ENCODE data around the gene LCN1. TPM values are rescaled to one million over a fixed set of nuclear protein-coding genes. Genes with fewer than 3 reads are reported as not detected.
A peak's percentile ranks its signal among the peaks of the same experiment; 100 is the strongest.

LCN1 gene
- total RNA-seq, 1 experiment from 2014 or later = not detected

- H3F3A ChIP-seq (ENCODE audit: insufficient read depth, low read depth) = peaks cover 21% of the 10 kb centered on the region; the same call in 1 of the 2 replicates
- peaks cover 52% of the 10 kb centered on the region for H3K79me2 ChIP-seq (ENCODE audit: low read depth)
- peaks cover 6% of the 10 kb centered on the region; the same call in 1 of the 2 replicates for H4K20me1 ChIP-seq (ENCODE audit: insufficient read depth)
- 0 out of 2 replicates have a peak, but pooled peaks cover 7% of the 10 kb centered on the region for H3K36me3 ChIP-seq (ENCODE audit: low read depth)
- no peaks in the 10 kb centered on the region for H3K9me2 ChIP-seq (ENCODE audit: insufficient read depth)
- intact Hi-C loops (cut with micrococcal nuclease; ENCODE audit: unreplicated experiment) = no loop called here
- peaks cover 31% of the 10 kb centered on the region for H3K4me1 ChIP-seq (replicated peaks; ENCODE audit: insufficient read depth)
- TSS peak; percentile 25 for BruUV-seq (replicated peaks)
- no peak for DNase-seq
- POLR2A ChIA-PET (ENCODE audit: unreplicated experiment) = no interaction called here
- peak overlapping the region; percentile 99 for H3K4me2 ChIP-seq
- H3K27me3 ChIP-seq (ENCODE audit: insufficient read depth, low read depth) = no peaks in the 10 kb centered on the region
- TF ChIP-seq CTCF (conservative IDR thresholded peaks at IDR 0.05) (no peak), EZH2 (IDR thresholded peaks at IDR 0.05; ENCODE audit: low read depth) (no peak)
- no peak overlapping the region for H3K27ac ChIP-seq
- CTCF ChIA-PET = interaction anchor here (0.7 to 1.0 kb wide), 2 partner anchors 19 to 69 kb away, joined by 5 to 26 read pairs; a partner anchor contains a TSS
- peak overlapping the region; percentile 80; the same call in 1 of the 2 replicates for H2AFZ ChIP-seq
- no peaks in the 10 kb centered on the region for H3K9me3 ChIP-seq (ENCODE audit: insufficient read depth, low read depth)
- H3K4me3 ChIP-seq = peak overlapping the region; percentile 92
These were observed 40.3 kb upstream of the LCN1 start for GRCh38 chr9:135480940-135481310.

GRCh38 chr9:135482015-135482754 lies 39.1 kb upstream of the LCN1 start:
- Histone ChIP-seq H3K79me2 (ENCODE audit: low read depth) (peaks cover 45% of the 10 kb centered on the region), H3K27ac (no peak overlapping the region), H3K36me3 (ENCODE audit: low read depth) (0 out of 2 replicates have a peak, but pooled peaks cover 7% of the 10 kb centered on the region), H2AFZ (no peak overlapping the region), H3F3A (ENCODE audit: insufficient read depth, low read depth) (peaks cover 15% of the 10 kb centered on the region; the same call in 1 of the 2 replicates), H4K20me1 (ENCODE audit: insufficient read depth) (peaks cover 6% of the 10 kb centered on the region; the same call in 1 of the 2 replicates), H3K27me3 (ENCODE audit: insufficient read depth, low read depth) (no peaks in the 10 kb centered on the region), H3K4me1 (replicated peaks; ENCODE audit: insufficient read depth) (peaks cover 24% of the 10 kb centered on the region), H3K9me3 (ENCODE audit: insufficient read depth, low read depth) (no peaks in the 10 kb centered on the region), H3K4me3 (no peak overlapping the region), H3K4me2 (no peak overlapping the region), H3K9me2 (ENCODE audit: insufficient read depth) (no peaks in the 10 kb centered on the region)
- BruUV-seq (replicated peaks) = no TSS peak
- CTCF ChIA-PET = interaction anchor here (0.7 kb wide), 1 partner anchor 1296 kb away, joined by 3 read pairs; no protein-coding TSS in a partner anchor
- intact Hi-C loops (cut with micrococcal nuclease; ENCODE audit: unreplicated experiment) = no loop called here
- POLR2A ChIA-PET (ENCODE audit: unreplicated experiment) = no interaction called here
- no peak for DNase-seq
- TF ChIP-seq CTCF (conservative IDR thresholded peaks at IDR 0.05) (no peak), EZH2 (IDR thresholded peaks at IDR 0.05; ENCODE audit: low read depth) (no peak)

- DNase-seq = no peak
These were observed 36.6 kb upstream of the LCN1 start for GRCh38 chr9:135484460-135485277.

More at GRCh38 chr9:135484460-135485277, 36.6 kb upstream of the LCN1 start:
- peaks cover 30% of the 10 kb centered on the region for H3K79me2 ChIP-seq (ENCODE audit: low read depth)
- H3K9me2 ChIP-seq (ENCODE audit: insufficient read depth) = no peaks in the 10 kb centered on the region
- TF ChIP-seq CTCF (conservative IDR thresholded peaks at IDR 0.05) (no peak), EZH2 (IDR thresholded peaks at IDR 0.05; ENCODE audit: low read depth) (no peak)
- H3K9me3 ChIP-seq (ENCODE audit: insufficient read depth, low read depth) = no peaks in the 10 kb centered on the region
- peaks cover 8% of the 10 kb centered on the region; the same call in 1 of the 2 replicates for H3K4me1 ChIP-seq (replicated peaks; ENCODE audit: insufficient read depth)
- H3K4me2 ChIP-seq = no peak overlapping the region
- no peaks in the 10 kb centered on the region for H3K27me3 ChIP-seq (ENCODE audit: insufficient read depth, low read depth)
- H3F3A ChIP-seq (ENCODE audit: insufficient read depth, low read depth) = no peaks in the 10 kb centered on the region; the same call in 1 of the 2 replicates
- H4K20me1 ChIP-seq (ENCODE audit: insufficient read depth) = peaks cover 9% of the 10 kb centered on the region; the same call in 1 of the 2 replicates
- intact Hi-C loops (cut with micrococcal nuclease; ENCODE audit: unreplicated experiment) = no loop called here
- no TSS peak for BruUV-seq (replicated peaks)
- POLR2A ChIA-PET (ENCODE audit: unreplicated experiment) = no interaction called here
- CTCF ChIA-PET = no interaction called here
- H3K27ac ChIP-seq = no peak overlapping the region
- 0 out of 2 replicates have a peak, but pooled peaks cover 7% of the 10 kb centered on the region for H3K36me3 ChIP-seq (ENCODE audit: low read depth)
- no peak overlapping the region for H2AFZ ChIP-seq
- no peak overlapping the region for H3K4me3 ChIP-seq

All from PC-9 (cell line).